ENCODE results near the gene SYTL1.

SYTL1 gene

DNA sequence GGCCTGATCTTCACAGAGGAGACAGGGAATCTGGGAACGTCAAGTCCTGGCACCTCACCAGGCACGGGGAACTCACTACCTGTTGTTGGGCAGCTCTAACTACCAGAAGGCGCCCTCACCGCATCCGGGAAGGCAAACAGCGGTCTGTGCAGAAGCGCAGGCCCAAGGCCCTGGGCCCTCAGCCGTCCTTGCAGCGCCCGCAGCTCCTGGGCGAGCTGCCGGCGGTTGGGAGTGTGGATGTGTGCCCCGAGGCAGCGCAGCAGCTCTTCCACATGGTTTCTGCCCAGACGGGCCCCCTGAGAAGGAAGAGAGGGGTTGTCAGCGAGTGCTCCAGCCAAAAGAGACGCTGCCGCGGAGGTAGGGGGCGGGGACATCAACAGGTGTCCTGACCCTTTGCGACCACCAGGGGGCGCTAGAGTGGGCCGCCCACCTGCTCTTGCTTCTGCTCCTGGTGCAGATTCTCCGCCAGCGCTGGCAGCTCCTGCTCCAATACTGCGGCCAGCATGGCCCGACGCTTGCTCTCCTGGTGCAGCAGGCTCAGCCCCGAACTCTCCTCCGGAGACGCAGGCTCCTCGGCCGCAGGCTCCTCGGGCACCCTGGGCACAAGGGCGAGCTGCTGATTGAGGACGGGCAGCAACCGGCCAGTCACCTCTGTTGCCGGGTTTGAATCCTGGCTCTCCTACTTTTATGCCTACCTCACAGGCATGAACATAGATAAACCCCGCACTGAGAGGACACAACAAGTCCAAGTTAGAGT is 15.6 kb downstream of the SYTL1 start:
- H3K4me3 ChIP-seq (ENCODE audit: severe bottlenecking): no peak overlapping the region
- H3K27ac ChIP-seq (ENCODE audit: poor library complexity, severe bottlenecking): no peak overlapping the region
- H3K9me3 ChIP-seq (ENCODE audit: severe bottlenecking): no peaks in the 10 kb centered on the region
- DNase-seq (ENCODE audit: low spot score) (no peak), ATAC-seq (ENCODE audit: low read depth) (peak; percentile 43; the same call in 1 of the 3 replicates)
- H3K4me1 ChIP-seq (ENCODE audit: insufficient read depth, poor library complexity, severe bottlenecking): no peaks in the 10 kb centered on the region
- no peaks in the 10 kb centered on the region for H3K27me3 ChIP-seq (ENCODE audit: insufficient read depth, poor library complexity, severe bottlenecking)
- TF ChIP-seq, protein P1, sequence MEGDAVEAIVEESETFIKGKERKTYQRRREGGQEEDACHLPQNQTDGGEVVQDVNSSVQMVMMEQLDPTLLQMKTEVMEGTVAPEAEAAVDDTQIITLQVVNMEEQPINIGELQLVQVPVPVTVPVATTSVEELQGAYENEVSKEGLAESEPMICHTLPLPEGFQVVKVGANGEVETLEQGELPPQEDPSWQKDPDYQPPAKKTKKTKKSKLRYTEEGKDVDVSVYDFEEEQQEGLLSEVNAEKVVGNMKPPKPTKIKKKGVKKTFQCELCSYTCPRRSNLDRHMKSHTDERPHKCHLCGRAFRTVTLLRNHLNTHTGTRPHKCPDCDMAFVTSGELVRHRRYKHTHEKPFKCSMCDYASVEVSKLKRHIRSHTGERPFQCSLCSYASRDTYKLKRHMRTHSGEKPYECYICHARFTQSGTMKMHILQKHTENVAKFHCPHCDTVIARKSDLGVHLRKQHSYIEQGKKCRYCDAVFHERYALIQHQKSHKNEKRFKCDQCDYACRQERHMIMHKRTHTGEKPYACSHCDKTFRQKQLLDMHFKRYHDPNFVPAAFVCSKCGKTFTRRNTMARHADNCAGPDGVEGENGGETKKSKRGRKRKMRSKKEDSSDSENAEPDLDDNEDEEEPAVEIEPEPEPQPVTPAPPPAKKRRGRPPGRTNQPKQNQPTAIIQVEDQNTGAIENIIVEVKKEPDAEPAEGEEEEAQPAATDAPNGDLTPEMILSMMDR (IDR thresholded peaks at IDR 0.05; ENCODE audit: poor library complexity, severe bottlenecking): peak; percentile 85
- H3K36me3 ChIP-seq (ENCODE audit: low read depth): peaks cover 62% of the 10 kb centered on the region

DNA sequence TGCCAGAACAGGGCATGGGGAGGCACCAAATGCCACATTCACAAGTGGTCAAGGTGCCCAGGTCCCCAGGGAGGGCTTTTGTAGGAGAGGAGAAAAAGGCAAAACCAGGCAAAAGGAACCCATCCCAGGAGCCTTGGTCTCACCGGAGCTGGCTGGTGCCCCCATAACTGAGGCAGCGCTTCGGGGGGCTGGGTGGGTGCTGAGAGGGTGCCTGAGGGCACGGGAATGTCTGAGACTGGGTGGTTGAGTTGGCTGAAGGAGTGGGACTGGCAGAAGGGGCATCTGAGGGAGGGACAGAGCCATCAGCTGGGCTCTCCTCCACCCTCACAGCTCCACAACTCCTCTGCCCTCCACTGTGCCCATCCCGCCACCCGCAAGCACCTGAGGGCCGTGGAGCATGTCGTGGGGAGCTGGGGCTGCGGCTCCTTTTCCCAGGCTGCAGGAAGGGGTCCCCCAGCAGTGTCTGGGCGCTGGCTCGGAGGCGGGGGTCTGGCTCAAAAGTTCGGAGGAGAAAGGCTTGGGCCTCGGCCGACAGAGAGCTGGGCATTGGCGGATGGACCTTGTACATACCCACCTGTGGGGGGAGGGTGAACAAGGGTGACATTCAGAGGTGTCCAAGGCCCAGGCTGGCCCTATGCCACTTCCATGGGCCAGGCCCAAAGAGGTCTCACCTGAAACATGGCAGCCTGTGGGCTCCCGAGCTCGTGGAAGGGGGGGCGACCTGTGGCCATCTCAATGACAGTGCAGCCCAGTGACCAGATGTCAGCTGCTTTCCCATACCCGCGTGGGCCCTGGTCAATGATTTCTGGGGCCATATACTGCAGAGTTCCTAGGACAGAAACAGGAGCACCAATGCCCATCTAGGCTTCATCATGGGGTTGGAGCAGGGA is 16.5 kb downstream of the SYTL1 start:
- ATAC-seq (ENCODE audit: low read depth): no peak
- no peak for DNase-seq (ENCODE audit: low spot score)
- Histone ChIP-seq H3K4me3 (ENCODE audit: severe bottlenecking) (no peak overlapping the region), H3K9me3 (ENCODE audit: severe bottlenecking) (no peaks in the 10 kb centered on the region), H3K4me1 (ENCODE audit: insufficient read depth, poor library complexity, severe bottlenecking) (no peaks in the 10 kb centered on the region), H3K27ac (ENCODE audit: poor library complexity, severe bottlenecking) (no peak overlapping the region), H3K27me3 (ENCODE audit: insufficient read depth, poor library complexity, severe bottlenecking) (no peaks in the 10 kb centered on the region), H3K36me3 (ENCODE audit: low read depth) (peaks cover 60% of the 10 kb centered on the region)
- TF ChIP-seq, protein P1 (IDR thresholded peaks at IDR 0.05; ENCODE audit: poor library complexity, severe bottlenecking): no peak

DNA sequence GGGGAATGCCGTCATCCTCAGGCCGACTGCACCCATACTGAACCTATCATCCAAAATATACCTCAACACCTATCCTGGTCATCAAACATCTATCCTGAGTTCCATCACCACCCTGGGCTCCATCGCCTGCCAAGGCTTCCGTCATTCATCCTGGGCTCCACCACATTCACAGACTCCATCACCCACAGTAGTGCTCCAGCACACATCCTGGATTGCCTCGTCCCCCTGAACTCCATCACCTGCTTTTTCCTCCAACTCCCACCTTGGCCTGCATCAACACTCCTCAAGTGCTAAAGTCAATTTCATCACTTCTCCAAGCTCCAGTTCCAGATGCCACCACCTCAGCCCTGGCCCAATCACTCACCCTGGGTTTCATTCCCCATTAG is 17.1 kb downstream of the SYTL1 start:
- TF ChIP-seq, protein P1 (IDR thresholded peaks at IDR 0.05; ENCODE audit: poor library complexity, severe bottlenecking): no peak
- no peaks in the 10 kb centered on the region for H3K4me1 ChIP-seq (ENCODE audit: insufficient read depth, poor library complexity, severe bottlenecking)
- no peak for ATAC-seq (ENCODE audit: low read depth)
- H3K27me3 ChIP-seq (ENCODE audit: insufficient read depth, poor library complexity, severe bottlenecking): no peaks in the 10 kb centered on the region
- peaks cover 58% of the 10 kb centered on the region for H3K36me3 ChIP-seq (ENCODE audit: low read depth)
- no peak for DNase-seq (ENCODE audit: low spot score)
- no peak overlapping the region for H3K27ac ChIP-seq (ENCODE audit: poor library complexity, severe bottlenecking)
- H3K9me3 ChIP-seq (ENCODE audit: severe bottlenecking): no peaks in the 10 kb centered on the region
- H3K4me3 ChIP-seq (ENCODE audit: severe bottlenecking): no peak overlapping the region

DNA sequence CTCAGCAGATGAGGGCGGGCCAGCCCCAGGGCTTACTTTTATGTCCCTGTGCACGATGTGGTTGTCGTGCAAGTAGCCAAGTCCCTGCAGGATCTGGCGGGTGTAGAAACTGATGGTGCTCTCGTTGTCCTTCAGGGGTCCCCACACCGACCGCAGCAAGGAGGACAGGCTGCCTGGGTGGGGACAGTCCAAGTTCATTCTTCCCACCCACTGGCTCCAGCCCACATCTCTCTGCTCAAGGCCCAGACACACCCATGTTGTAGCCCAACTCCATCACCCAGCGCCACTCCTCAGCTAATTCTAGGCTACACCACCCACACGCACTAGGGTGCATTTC is 18.0 kb downstream of the SYTL1 start:
- H3K4me1 ChIP-seq (ENCODE audit: insufficient read depth, poor library complexity, severe bottlenecking): no peaks in the 10 kb centered on the region
- ATAC-seq (ENCODE audit: low read depth) (no peak), DNase-seq (ENCODE audit: low spot score) (no peak)
- H3K27ac ChIP-seq (ENCODE audit: poor library complexity, severe bottlenecking): no peak overlapping the region
- H3K36me3 ChIP-seq (ENCODE audit: low read depth): peaks cover 62% of the 10 kb centered on the region
- no peak overlapping the region for H3K4me3 ChIP-seq (ENCODE audit: severe bottlenecking)
- no peaks in the 10 kb centered on the region for H3K27me3 ChIP-seq (ENCODE audit: insufficient read depth, poor library complexity, severe bottlenecking)
- no peaks in the 10 kb centered on the region for H3K9me3 ChIP-seq (ENCODE audit: severe bottlenecking)
- TF ChIP-seq, protein P1 (IDR thresholded peaks at IDR 0.05; ENCODE audit: poor library complexity, severe bottlenecking): no peak
